K562 (cell line): Measurements from ENCODE around the gene DHRS4L2. TPM values are rescaled to one million over a fixed set of nuclear protein-coding genes. Genes with fewer than 3 reads are reported as not detected.

Source experiments
- BCL6 ChIP-seq: fragments of 250-450 bp; sonication (Bioruptor Pico); IDR thresholded peaks from 2 replicates; pipeline ENCODE4 v1.4.0; 2020
- CBX2 ChIP-seq: fragments of 200-600 bp; sonication (generic); IDR thresholded peaks from one replicate; pipeline ENCODE4 v1.6.1; 2012; ENCODE audit warnings: mild to moderate bottlenecking, low read length, inconsistent platforms; ENCODE audit not compliant: insufficient read depth, poor library complexity, severe bottlenecking
- ELF1 ChIP-seq: fragments of 200-800 bp; sonication (Bioruptor generic); IDR thresholded peaks from 2 replicates; pipeline ENCODE4 v1.6.1; 2016; ENCODE audit warnings: missing genetic modification characterization, missing compliant biosample characterization
- HDAC1 ChIP-seq, 2 experiments: fragments of 450-650 bp; IDR thresholded peaks; 2 replicates each; pipeline ENCODE4 v1.6.1; 2016 to 2017; ENCODE audit warnings: inconsistent platforms in 1 of 2, mild to moderate bottlenecking in 1 of 2, moderate library complexity in 1 of 2
- HOXB6 ChIP-seq: fragments of 250-450 bp; sonication (Bioruptor Pico); IDR thresholded peaks from 2 replicates; pipeline ENCODE4 v1.5.1; 2022; ENCODE audit warnings: mild to moderate bottlenecking, borderline replicate concordance
- KLF6 ChIP-seq: fragments of 250-450 bp; sonication (Bioruptor Pico); IDR thresholded peaks from 2 replicates; pipeline ENCODE4 v1.4.0; 2020; ENCODE audit warnings: mild to moderate bottlenecking, moderate library complexity, borderline replicate concordance
- NCOA1 ChIP-seq: fragments of 450-650 bp; IDR thresholded peaks from 2 replicates; pipeline ENCODE4 v1.6.1; 2016; ENCODE audit warnings: low read depth
- NCOR1 ChIP-seq: fragments of 450-650 bp; IDR thresholded peaks from 2 replicates; pipeline ENCODE4 v1.6.1; 2016; ENCODE audit warnings: mild to moderate bottlenecking, moderate library complexity
- NFYB ChIP-seq: IDR thresholded peaks from 2 replicates; pipeline ENCODE4 v1.6.1; 2011; ENCODE audit warnings: mild to moderate bottlenecking, moderate library complexity; ENCODE audit not compliant: insufficient read length; ENCODE audit errors: extremely low read depth
- POLR3G ChIP-seq: IDR thresholded peaks from 2 replicates; pipeline ENCODE4 v1.6.1; 2011; ENCODE audit not compliant: insufficient read length, insufficient replicate concordance; ENCODE audit errors: extremely low read depth
- TAL1 ChIP-seq: fragments of 450-650 bp; IDR thresholded peaks from 2 replicates; pipeline ENCODE4 v1.6.1; 2016; ENCODE audit warnings: mild to moderate bottlenecking
- TARDBP ChIP-seq: fragments of 450-650 bp; IDR thresholded peaks from 2 replicates; pipeline ENCODE4 v1.6.1; 2016
- ZNF384 ChIP-seq: IDR thresholded peaks from 2 replicates; pipeline ENCODE4 v1.6.1; 2012; ENCODE audit warnings: low read depth, low read length, improper control_type of control experiment
- polyA plus RNA-seq, 8 experiments: library from polyadenylated mRNA; depleted of rRNA in 4 of 8; stranded (reverse) in 5 of 8; unstranded in 3 of 8; fragments of >200 nt; fragmentation: Nextera tagmentation in 2 of 8; fragmentation: Illumina TruSeq in 1 of 8; extraction: Ambion mirVana in 2 of 8; extraction: Trizol in 1 of 8; gene quantifications; 2 replicates each; pipeline versions ENCODE4 v1.2.1 to v1.2.3, GENCODE V29; 2011 to 2014; ENCODE audit warnings: inconsistent platforms in 1 of 8, missing spikeins in 1 of 8
- total RNA-seq, 7 experiments: library from RNA; depleted of rRNA in 6 of 7; stranded (reverse); fragments of >200 nt in 6 of 7; fragmentation: Illumina TruSeq in 2 of 7; extraction: Trizol in 2 of 7; gene quantifications; 2 replicates each; pipeline versions ENCODE4 v1.2.1 to v1.2.3, GENCODE V29; 2011 to 2021; ENCODE audit warnings: low replicate concordance in 1 of 7
- TF ChIP-seq, protein P1 (sequence below), 2 experiments: IDR thresholded peaks in 1 of 2; conservative IDR thresholded peaks in 1 of 2; 2 replicates each; pipeline ENCODE4 v1.6.1; 2016; ENCODE audit warnings: low read depth in 2 of 2, mild to moderate bottlenecking in 1 of 2, missing compliant biosample characterization in 1 of 2, missing genetic modification characterization in 1 of 2, moderate library complexity in 1 of 2

The DHRS4L2 gene
- total and polyA plus RNA-seq, 9 of the 15 experiments (the other 6 are each of a cell fraction or from before 2014, with no cell fraction given), result 2.3 to 13.7 (median 8.1) TPM

DNA sequence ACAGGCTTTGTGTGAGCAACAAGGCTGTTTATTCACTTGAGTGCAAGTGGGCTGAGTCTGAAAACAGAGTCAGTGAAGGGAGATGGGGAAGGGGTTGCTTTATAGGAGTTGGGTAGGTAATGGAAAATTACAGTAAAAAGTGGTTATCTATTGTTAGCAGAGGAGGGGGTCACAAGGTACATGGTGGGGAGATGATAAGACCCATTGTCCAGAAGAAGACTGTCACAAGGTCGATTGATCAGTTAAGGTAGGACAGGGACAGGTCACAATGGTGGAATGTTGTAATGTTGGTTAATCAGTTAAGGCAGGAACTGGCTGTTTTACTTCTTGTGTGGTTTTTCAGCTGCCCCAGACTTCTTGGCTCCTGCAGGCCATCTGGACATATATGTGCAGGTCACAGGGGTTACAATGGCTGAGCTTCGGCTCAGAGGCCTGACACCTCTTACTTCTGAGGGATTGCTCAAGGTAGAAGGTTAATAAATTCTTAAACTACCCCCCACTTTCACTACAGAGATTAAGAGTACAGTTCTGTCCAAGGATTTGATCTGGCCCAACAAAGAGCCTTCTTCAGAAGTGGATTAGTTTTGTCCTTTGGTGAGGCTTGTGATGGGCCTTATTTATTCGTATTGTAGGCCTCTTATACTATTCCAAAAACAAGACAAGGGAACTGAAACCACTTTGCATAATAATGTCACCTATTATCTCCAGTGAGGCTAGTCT, 49.0 kb upstream of the DHRS4L2 start (continued):
- TF ChIP-seq TAL1, result peak; percentile 49; the same call in 1 of the 2 replicates
- no peak for TF ChIP-seq CBX2
- no peak for TF ChIP-seq HDAC1 (IDR thresholded peaks at IDR 0.05)
- no peak for TF ChIP-seq TARDBP
- no peak for TF ChIP-seq ELF1
- TF ChIP-seq, protein P1, sequence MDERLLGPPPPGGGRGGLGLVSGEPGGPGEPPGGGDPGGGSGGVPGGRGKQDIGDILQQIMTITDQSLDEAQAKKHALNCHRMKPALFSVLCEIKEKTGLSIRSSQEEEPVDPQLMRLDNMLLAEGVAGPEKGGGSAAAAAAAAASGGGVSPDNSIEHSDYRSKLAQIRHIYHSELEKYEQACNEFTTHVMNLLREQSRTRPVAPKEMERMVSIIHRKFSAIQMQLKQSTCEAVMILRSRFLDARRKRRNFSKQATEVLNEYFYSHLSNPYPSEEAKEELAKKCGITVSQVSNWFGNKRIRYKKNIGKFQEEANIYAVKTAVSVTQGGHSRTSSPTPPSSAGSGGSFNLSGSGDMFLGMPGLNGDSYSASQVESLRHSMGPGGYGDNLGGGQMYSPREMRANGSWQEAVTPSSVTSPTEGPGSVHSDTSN (CRISPR knock-in tag; IDR thresholded peaks at IDR 0.05; ENCODE audit: low read depth), result no peak
- TF ChIP-seq, protein P1 (tag; conservative IDR thresholded peaks at IDR 0.05; ENCODE audit: low read depth), result no peak
- no peak for TF ChIP-seq BCL6 (CRISPR knock-in tag)
- no peak for TF ChIP-seq HOXB6 (CRISPR knock-in tag)
- no peak for TF ChIP-seq NFYB
- TF ChIP-seq POLR3G, result no peak
- TF ChIP-seq NCOR1, result peak; percentile 27; the same call in 1 of the 2 replicates
- TF ChIP-seq KLF6, result peak; percentile 95
- no peak for TF ChIP-seq NCOA1
- TF ChIP-seq ZNF384, result no peak
